Stimulated activated CD8-positive, alpha-beta memory T cell treated with anti-CD3 and anti-CD28 coated beads, Interleukin-4, amount 100 ng/mL, for 1 hour (primary cell): Measurements from ENCODE around the gene ZNRF3.
"Not testable (repeated sequence)": the region's sequence is repeated elsewhere in the genome, so short reads cannot be mapped to it uniquely, and the experiment has no call there.

Experiments
- DNase-seq, 2 donors: peaks; one replicate each; pipeline ENCODE4 v3.0.0-alpha.2; 2020; ENCODE audit warnings: low read depth in 2 of 2, low spot score in 1 of 2

The ZNRF3 gene

GRCh38 chr22:28882878-28883656 lies at the start of gene ZNRF3:
ZNRF3 (plus strand) TSS chr22:28883572; CDS start chr22:28883767, 195 bp downstream.
- peak; percentile 89 to 92 for DNase-seq

- no peak for DNase-seq
Measured at GRCh38 chr22:28835630-28836189, 47.7 kb upstream of the ZNRF3 start.

GRCh38 chr22:28837640-28838039 lies 45.7 kb upstream of the ZNRF3 start:
- DNase-seq: no peak

GRCh38 chr22:28838971-28839370 lies 44.4 kb upstream of the ZNRF3 start:
- DNase-seq: no peak

- DNase-seq: no peak
Measured at GRCh38 chr22:28841111-28841510, 42.3 kb upstream of the ZNRF3 start.

GRCh38 chr22:28843633-28844032 lies 39.7 kb upstream of the ZNRF3 start:
- no peak for DNase-seq

- DNase-seq: not testable (repeated sequence)
Measured at GRCh38 chr22:28844277-28844676, 39.1 kb upstream of the ZNRF3 start.

GRCh38 chr22:28846994-28847393 lies 36.4 kb upstream of the ZNRF3 start:
- DNase-seq: no peak

GRCh38 chr22:28855355-28856094 lies 27.8 kb upstream of the ZNRF3 start:
- peak; percentile 1 to 3 for DNase-seq

GRCh38 chr22:28856095-28856455 lies 27.3 kb upstream of the ZNRF3 start:
- no peak for DNase-seq

GRCh38 chr22:28857288-28857687 lies 26.1 kb upstream of the ZNRF3 start:
- no peak for DNase-seq

GRCh38 chr22:28864878-28865596 lies 18.3 kb upstream of the ZNRF3 start:
- DNase-seq: no peak

- DNase-seq: no peak
Measured at GRCh38 chr22:28867191-28867590, 16.2 kb upstream of the ZNRF3 start.

GRCh38 chr22:28868389-28868788 lies 15.0 kb upstream of the ZNRF3 start:
- not testable (repeated sequence) for DNase-seq

- DNase-seq: no peak
Measured at GRCh38 chr22:28869736-28870135, 13.6 kb upstream of the ZNRF3 start.

- no peak for DNase-seq
Measured at GRCh38 chr22:28873183-28873963, 10.0 kb upstream of the ZNRF3 start.

GRCh38 chr22:28874061-28874460 lies 9.3 kb upstream of the ZNRF3 start:
- no peak for DNase-seq

GRCh38 chr22:28874811-28875320 lies 8.5 kb upstream of the ZNRF3 start:
- DNase-seq: no peak

- DNase-seq: no peak
Measured at GRCh38 chr22:28882545-28882877, 861 bp upstream of the ZNRF3 start.

- no peak for DNase-seq
Measured at GRCh38 chr22:28883657-28883916, 215 bp downstream of the ZNRF3 start.
